OCI-LY7 (cell line): ENCODE measurements around the gene TPCN2. TPM values are rescaled to one million over a fixed set of nuclear protein-coding genes. Genes with fewer than 3 reads are reported as not detected.

ENCODE experiments used
- BruUV-seq: library from RNA; stranded (reverse); fragments of 400-500 nt; replicated peaks from 2 replicates; lab custom pipeline; 2021; lab: Mats Ljungman, UMichigan
- CTCF ChIA-PET: fragments of 300-600 bp; sonication (Branson Sonifier 250); formaldehyde crosslinking; loops from one replicate; lab custom pipeline; 2022; ENCODE audit warnings: antibody characterized with exemption; ENCODE audit not compliant: unreplicated experiment; lab: Charles Lee
- POLR2A ChIA-PET: fragments of 300-600 bp; sonication (Branson Sonifier 250); formaldehyde crosslinking; loops from one replicate; lab custom pipeline; 2022; ENCODE audit warnings: antibody characterized with exemption; lab: Charles Lee
- DNase-seq: peaks from one replicate; pipeline ENCODE4 v3.0.0-alpha.2; 2015; ENCODE audit warnings: low spot score
- H2AFZ ChIP-seq: fragments of 200-600 bp; sonication (generic), shearing (Covaris generic); 2 replicates; pipeline ENCODE4 v1.6.1; 2014; ENCODE audit warnings: mild to moderate bottlenecking, antibody characterized with exemption, low read length, moderate library complexity
- H3K27ac ChIP-seq: fragments of 200-600 bp; sonication (generic); 2 replicates; pipeline ENCODE4 v1.5.1; 2014; ENCODE audit warnings: mixed run types, low read depth, mild to moderate bottlenecking, moderate library complexity, low read length, inconsistent platforms; ENCODE audit not compliant: poor library complexity, severe bottlenecking
- H3K36me3 ChIP-seq: fragments of 200-600 bp; sonication (generic); 2 replicates; pipeline ENCODE4 v1.6.1; 2014; ENCODE audit warnings: mild to moderate bottlenecking, antibody characterized with exemption, low read length, moderate library complexity, mixed read lengths; ENCODE audit not compliant: insufficient read depth
- H3K4me1 ChIP-seq: fragments of 200-600 bp; sonication (generic); 2 replicates; pipeline ENCODE4 v1.5.1; 2014; ENCODE audit warnings: mild to moderate bottlenecking, low read length; ENCODE audit not compliant: insufficient read depth, poor library complexity, severe bottlenecking
- H3K4me2 ChIP-seq: fragments of 200-600 bp; sonication (generic); 2 replicates; pipeline ENCODE4 v1.6.1; 2014; ENCODE audit warnings: mild to moderate bottlenecking, low read length
- H3K4me3 ChIP-seq: fragments of 200-600 bp; sonication (generic); 2 replicates; pipeline ENCODE4 v1.5.1; 2014; ENCODE audit warnings: mild to moderate bottlenecking, low read depth, low read length; ENCODE audit not compliant: poor library complexity, severe bottlenecking
- H3K79me2 ChIP-seq: fragments of 200-600 bp; sonication (generic); 2 replicates; pipeline ENCODE4 v1.6.1; 2016; ENCODE audit warnings: low read depth, mild to moderate bottlenecking, low read length, moderate library complexity, mixed read lengths; ENCODE audit not compliant: insufficient read depth
- H3K9me2 ChIP-seq: fragments of 200-600 bp; sonication (generic); 2 replicates; pipeline ENCODE4 v1.6.1; 2016; ENCODE audit warnings: mild to moderate bottlenecking, low read length, mixed read lengths; ENCODE audit not compliant: insufficient read depth
- H3K9me3 ChIP-seq: fragments of 200-600 bp; sonication (generic); 2 replicates; pipeline ENCODE4 v1.6.1; 2014; ENCODE audit warnings: mild to moderate bottlenecking, mixed run types, low read length, mixed read lengths
- H4K20me1 ChIP-seq: fragments of 200-600 bp; sonication (generic); 2 replicates; pipeline ENCODE4 v1.6.1; 2014; ENCODE audit warnings: mild to moderate bottlenecking, antibody characterized with exemption, low read length, moderate library complexity, mixed read lengths; ENCODE audit not compliant: insufficient read depth
- CTCF ChIP-seq: fragments of 200-600 bp; sonication (generic); conservative IDR thresholded peaks from 2 replicates; pipeline ENCODE4 v1.5.1; 2014; ENCODE audit warnings: mild to moderate bottlenecking, antibody characterized with exemption, low read length, moderate library complexity, mixed read lengths
- EZH2phosphoT487 ChIP-seq: fragments of 200-600 bp; sonication (generic); IDR thresholded peaks from 2 replicates; pipeline ENCODE4 v1.6.1; 2018; ENCODE audit warnings: low read depth, borderline replicate concordance, mild to moderate bottlenecking, mixed run types, antibody characterized with exemption, low read length, moderate library complexity, mixed read lengths
- intact Hi-C: fragments of 100-400 bp; cut with micrococcal nuclease; formaldehyde crosslinking; loops from one replicate; pipeline ENCODE4 v1.10.0; 2022; ENCODE audit not compliant: unreplicated experiment
- total RNA-seq, 2 experiments: library from RNA; depleted of rRNA in 1 of 2; stranded (reverse); fragments of >200 nt in 1 of 2; shearing (Covaris generic) in 1 of 2; gene quantifications; 2 replicates each; pipeline ENCODE4 v1.2.3, GENCODE V29; 2014 to 2022

Gene TPCN2
- total RNA-seq, 2 experiments from 2014 or later = 21.5 to 65.2 TPM

- Histone ChIP-seq H3K4me1 (no peaks in the 10 kb centered on the region), H3K79me2 (no peaks in the 10 kb centered on the region), H3K4me2 (no peak overlapping the region), H3K9me3 (no peaks in the 10 kb centered on the region), H2AFZ (no peak overlapping the region), H3K36me3 (no peaks in the 10 kb centered on the region), H3K27ac (no peak overlapping the region), H3K9me2 (no peaks in the 10 kb centered on the region), H4K20me1 (no peaks in the 10 kb centered on the region), H3K4me3 (no peak overlapping the region)
- DNase-seq = no peak
- BruUV-seq = no TSS peak
- TF ChIP-seq CTCF (no peak), EZH2phosphoT487 (no peak)
- intact Hi-C loops = no loop called here
- ChIA-PET CTCF (no interaction called here), POLR2A (no interaction called here)
These were observed 108.6 kb downstream of the TPCN2 start for GRCh38 chr11:69157156-69157821.

DNA sequence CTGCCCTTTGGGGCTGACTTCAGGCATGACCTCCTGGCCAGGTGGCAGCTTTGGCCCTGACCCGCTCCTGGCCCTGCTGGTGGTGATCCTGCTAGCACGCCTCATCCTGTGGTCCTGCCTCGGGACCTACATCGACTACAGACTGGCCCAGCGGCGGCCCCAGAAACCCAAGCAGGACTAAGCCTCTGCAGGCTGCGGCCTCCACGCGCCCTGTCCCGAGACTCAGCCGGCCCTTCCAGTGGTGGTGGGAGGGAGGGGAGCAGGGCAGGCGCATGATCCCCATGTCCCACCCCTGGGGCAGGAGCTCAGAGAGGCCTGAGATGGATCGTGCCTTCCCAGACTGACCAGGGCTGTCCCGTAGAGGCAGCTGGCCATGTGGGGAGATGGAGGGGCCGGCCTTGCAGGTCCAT is 109.1 kb downstream of the TPCN2 start:
- no peaks in the 10 kb centered on the region for H3K9me3 ChIP-seq
- H3K27ac ChIP-seq = no peak overlapping the region
- no peak overlapping the region for H3K4me2 ChIP-seq
- no peak overlapping the region for H3K4me3 ChIP-seq
- no peak overlapping the region for H2AFZ ChIP-seq
- TF ChIP-seq EZH2phosphoT487 (no peak), CTCF (no peak)
- CTCF ChIA-PET = no interaction called here
- POLR2A ChIA-PET = no interaction called here
- no peak for DNase-seq
- no peaks in the 10 kb centered on the region for H3K79me2 ChIP-seq
- H3K36me3 ChIP-seq = no peaks in the 10 kb centered on the region
- H3K9me2 ChIP-seq = no peaks in the 10 kb centered on the region
- H3K4me1 ChIP-seq = no peaks in the 10 kb centered on the region
- intact Hi-C loops = no loop called here
- BruUV-seq = no TSS peak
- no peaks in the 10 kb centered on the region for H4K20me1 ChIP-seq
